Head of caudate nucleus (tissue), 42 donors: Measurements from ENCODE around the gene IGSF8.
"Not testable (repeated sequence)": the region's sequence is repeated elsewhere in the genome, so short reads cannot be mapped to it uniquely, and the experiment has no call there.

Experiments used
- DNase-seq, 42 donors: peaks; one replicate each; pipeline versions ENCODE4 v3.0.0 to v3.0.0-alpha.2; 2020 to 2021; ENCODE audit warnings: mixed read lengths in 7 of 42
- intact Hi-C: fragments of 100-400 bp; cut with DNase I; formaldehyde crosslinking; loops from one replicate; pipeline ENCODE4 v1.15.0; 2022

The IGSF8 gene

DNA sequence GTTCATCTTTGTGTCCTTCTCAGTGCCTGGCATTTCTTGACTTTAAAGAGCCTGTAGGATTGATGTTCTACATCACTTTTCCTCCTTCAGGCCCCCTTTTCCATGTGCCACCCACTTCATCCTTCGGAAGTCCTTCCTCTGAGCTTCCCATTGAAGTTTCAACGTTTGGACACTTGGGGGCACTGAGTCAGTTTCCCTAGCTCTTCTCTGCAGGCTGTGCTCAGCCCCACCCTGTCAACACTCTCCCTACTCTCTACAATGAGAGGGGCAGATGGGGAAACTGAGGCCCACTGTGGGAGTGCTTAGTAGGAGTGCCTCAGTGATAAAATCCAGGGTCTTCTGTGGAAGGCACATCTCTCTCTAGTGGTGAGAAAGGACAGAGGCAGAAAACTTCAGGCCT, 40.3 kb downstream of the IGSF8 start:
- peak in 8 of 42 donors; percentile 46 to 75 (median 50) for DNase-seq
- intact Hi-C loops: no loop called here

DNA sequence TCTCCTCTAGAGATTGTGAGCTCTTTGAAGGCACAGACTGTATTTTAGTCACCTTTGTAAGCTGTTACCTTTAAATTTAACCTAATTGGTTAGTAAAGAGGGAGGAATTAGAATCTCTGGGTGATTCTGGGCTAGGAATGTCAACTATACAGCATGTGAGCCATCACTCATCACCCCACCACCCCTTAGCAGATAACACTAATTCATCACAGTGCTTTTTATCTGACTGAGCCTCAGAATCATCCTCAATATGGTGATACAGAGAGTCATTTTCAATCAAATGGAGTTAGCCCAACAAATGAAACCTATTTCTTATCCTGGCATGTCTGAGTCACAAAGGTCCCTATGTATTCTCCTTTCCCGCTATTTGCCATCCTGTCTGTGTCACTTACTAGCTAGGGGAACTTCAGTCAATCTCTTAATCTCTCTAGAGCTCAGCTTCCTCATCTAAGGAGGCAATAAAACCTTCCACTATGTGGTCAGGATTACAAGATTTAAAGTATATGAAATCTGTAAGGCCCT, 41.7 kb downstream of the IGSF8 start:
- intact Hi-C loops: no loop called here
- no peak for DNase-seq

DNA sequence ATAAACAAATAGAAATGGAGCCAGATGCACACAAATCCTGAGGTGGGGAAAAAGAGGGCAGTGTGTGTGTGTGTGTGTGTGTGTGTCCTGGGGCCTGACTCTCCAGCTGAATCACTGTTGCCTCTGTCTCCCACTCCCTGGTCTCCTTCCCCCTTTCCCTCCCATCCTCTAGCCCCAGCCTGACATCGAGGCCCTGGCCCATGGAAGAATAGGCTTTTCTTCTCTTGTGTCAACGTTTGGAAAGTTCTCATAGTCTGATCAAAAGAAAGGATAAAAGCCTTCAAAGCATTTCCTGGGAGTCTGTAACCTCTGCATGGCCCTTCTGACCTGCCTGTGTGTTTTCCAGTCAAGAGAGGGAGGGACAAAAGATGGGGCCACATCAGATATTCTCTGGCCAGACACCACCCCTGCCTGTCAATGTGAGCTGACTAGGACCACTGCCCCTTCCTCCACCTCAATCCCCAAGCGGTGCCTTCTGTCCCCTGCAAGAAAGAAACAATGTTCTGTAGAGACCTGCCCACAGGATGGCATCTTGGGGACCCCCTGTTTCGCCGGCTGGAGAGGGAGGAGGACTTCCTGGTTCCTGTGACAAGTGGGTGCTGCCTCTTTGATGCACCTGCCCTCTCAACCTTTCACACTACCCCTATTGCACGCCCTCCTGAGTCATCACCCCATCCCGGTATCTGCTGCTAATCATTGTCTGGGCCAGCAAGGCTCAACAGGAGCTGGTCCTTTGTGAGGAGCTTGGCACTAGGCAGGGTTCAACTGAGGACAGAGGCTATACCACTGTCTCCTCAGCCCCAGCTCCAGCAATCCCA, 44.7 kb downstream of the IGSF8 start:
- intact Hi-C loops: no loop called here
- peak in 2 of 42 donors; percentile 48 to 67 for DNase-seq

DNA sequence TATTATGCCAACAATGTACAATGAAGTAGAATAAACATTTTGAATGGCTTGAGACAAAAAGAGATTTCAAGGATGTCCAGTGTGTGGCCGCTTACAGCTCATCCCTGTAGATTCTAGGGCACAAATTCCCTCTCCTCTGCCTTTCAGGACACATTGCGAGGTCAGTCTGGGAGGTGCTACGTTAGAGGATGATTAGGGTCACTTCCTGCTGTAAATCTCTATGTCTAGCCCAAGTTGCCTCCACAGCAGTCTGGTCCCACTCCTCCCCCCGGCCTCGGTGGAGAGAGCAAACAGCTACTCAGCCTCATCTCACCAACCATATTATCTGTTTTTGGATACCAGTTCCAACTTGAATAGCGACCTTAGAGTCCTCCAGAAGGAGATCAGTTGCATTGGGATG, 45.5 kb downstream of the IGSF8 start:
- no peak for DNase-seq
- intact Hi-C loops: no loop called here

DNA sequence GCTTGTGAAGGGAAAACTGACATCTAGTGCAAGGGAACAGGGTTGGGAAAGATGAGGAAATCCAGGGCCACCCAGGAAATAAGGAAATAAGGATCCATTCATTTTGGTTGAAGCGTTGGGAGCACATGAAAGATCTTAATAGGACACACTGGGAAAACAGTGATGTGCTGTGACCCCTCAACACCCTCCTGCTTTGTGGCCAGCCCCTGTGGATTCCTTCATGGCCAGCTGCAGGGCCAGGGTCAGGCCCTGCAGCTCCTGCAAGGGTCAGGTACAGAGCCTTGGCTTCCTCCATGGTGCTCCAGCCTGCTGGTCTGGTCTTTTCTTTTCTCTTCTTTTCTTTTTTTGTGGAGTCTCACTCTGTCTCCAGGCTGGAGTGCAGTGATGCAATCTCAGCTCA, 47.8 kb downstream of the IGSF8 start:
- DNase-seq: peak in 1 of 42 donors; percentile 37
- intact Hi-C loops: no loop called here

DNA sequence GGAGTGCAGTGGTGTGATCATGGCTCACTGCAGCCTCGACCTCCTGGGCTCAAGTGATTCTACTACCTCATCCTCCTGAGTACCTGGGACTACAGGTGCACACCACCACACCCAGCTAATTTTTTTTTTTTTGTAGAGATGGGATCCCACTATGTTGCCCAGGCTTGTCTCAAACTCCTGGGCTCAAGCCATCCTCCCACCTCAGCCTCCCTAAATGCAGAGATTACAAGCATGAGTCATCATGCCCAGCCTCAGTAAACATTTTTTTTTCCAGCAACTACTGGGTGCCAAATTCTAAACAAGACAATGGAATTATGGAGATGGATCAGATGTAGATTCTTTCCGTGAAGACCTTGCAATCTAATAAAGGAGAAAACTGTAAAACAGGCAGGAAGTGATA, 48.2 kb downstream of the IGSF8 start:
- intact Hi-C loops, DNase-seq: not testable (repeated sequence)

DNA sequence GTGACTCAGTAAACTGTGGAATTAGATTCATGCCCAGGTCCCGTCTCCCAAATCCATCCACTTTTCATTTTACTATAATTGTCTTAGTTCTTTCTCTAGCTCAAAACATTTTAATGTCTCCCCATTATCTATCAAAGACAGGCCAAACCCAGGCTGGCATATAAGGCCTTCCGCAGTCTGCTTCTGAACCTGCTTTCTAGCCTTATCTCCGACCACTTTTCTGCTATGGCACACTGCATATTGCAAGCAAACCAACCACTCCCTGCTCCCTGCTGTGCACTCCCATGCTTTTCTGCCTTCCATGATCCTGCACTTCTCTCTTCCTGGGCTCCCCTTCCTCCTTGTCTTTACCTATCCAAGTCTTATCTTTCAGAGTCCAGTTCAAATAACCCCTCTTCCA, 49.3 kb downstream of the IGSF8 start:
- DNase-seq: no peak
- intact Hi-C loops: no loop called here

DNA sequence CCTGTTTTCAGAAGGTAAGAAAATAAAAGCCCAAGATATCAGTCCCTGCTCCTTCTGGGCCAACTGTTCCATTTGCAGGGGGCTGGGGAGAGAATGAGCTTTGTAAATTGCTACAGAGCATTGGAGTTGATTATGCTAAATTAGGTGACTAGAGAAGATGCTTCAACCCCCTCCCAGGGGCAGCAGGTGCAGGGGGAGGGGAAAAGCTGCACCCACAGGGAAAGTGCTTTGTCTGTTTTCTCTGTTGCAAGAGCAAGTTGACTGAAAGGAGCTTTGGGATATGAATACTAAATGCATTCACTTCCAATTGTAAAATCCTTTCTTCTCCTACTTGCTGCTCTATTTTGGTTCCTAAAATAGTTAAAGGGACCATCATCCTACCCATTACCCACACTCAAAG, 50.1 kb downstream of the IGSF8 start:
- DNase-seq: peak in 2 of 42 donors; percentile 40 to 52
- intact Hi-C loops: no loop called here

DNA sequence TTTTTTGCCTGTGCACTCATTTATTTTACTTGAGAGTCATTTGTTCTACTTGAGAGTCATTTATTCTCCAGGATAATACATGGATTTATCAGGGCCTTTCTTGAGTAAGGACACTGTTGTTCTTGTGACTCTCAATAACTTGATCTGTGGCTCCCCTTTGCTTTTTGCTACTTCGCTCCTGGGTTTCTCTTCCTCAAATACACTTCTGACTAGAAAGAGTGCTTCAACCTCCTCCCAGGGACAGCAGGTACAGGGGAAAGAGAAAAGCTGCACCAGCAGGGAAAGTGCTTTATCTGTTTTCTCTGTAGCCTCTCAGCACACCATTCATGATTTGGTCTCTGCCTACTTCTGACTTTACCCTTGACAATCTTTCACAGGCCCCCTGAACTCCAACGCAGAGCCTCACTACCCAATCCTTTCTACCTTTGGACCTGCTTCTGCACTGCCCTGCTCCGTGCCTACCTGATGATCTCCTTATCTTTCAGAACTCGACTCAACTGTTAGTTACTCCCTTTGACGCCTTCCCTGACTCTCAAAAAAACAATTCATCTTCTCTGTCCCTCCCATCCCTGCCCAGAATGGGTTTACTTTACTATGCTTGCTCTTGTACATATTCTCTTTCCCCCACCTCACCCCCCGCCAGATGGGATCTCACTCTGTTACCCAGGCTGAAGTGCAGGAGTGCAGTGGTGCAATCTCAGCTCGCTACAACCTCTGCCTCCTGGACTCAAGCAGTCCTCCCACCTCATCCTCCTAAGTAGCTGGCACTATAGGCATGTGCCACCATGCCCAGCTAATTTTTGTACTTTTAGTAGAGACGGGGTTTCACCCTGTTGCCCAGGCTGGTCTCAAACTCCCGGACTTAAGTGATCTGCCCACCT, 51.1 kb downstream of the IGSF8 start:
- DNase-seq: no peak
- intact Hi-C loops: loop anchor here (2.0 kb wide), 1 partner anchor 33 kb away; the partner anchor contains the start of gene KCNJ9

DNA sequence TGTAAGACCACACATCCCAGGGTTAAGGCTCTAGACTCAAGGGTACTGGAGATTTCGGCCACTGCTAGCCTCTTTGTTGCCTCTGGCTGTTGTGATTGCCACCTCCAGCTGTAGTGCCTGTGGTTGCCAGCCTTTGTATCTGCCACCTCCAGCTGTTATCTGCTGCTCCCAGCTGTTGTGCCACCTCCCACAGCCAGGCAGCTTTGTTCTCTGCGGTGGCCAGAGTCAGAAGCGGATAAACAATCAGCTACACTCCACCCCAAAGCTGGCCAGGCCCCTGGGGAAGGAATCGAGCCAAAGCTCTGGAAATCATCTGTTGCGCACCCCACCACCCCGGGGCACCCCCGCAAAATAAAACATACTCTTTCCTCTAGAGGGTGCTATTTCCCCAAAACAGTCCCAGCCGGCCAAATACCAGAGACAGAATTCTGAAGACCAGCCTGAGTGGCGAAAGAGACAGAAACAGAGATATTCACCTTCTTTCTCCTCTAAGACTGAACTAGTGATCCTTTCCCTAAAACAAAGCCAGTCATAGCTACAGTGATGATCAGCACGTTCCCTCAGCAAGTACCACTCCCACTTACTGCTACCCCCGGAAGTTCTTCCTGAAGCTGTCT, 51.8 kb downstream of the IGSF8 start:
- DNase-seq: peak; percentile 77 to 96 (median 90)
- intact Hi-C loops: loop anchor here (2.0 kb wide), 1 partner anchor 34 kb away; the partner anchor contains the start of gene KCNJ9

DNA sequence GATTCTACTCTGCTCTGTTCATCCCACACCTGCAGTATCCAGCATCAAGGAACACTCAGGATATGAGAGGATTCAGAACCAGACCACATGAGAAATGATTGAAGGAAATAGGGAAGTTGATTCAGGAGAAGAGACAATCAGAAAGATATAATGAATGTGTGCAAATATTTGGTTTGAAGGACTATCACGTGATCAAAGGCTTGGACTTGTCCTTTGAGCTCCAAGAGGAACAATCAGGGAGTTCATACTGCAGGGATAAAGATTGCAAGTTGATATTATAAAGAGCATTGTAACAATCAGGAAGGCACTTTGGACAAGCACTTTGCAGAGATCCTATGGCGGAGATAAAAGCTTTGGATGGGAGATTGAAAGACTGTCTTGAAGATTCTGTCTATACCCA, 52.8 kb downstream of the IGSF8 start:
- intact Hi-C loops: loop anchor here (2.0 kb wide), 1 partner anchor 35 kb away; the partner anchor contains the start of gene KCNJ9

DNA sequence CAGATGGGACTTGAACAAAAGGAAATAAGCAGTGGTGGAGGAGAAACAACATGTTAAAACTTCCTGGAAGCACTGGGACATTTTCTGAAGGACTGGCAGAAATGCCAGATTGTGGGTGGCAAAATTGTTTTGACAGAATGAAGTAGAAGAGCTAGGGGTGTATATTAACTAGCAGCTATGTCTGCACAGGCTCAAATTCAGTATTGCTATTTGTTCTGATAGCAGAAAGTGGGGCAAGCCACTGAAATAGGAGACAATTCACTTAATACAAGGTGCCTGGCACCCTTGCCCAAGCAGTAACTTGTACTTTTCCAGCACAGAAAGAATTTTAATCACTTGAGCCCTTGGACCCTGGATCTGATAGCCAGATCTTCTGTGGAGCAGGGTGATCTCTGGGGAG, 54.9 kb downstream of the IGSF8 start:
- DNase-seq: no peak
- intact Hi-C loops: loop anchor here (5.0 kb wide), 1 partner anchor 334 kb away; no protein-coding TSS in a partner anchor

More for the DNA sequence above, 52.8 kb downstream of the IGSF8 start:
- no peak for DNase-seq
